Prostate gland (tissue), 2 donors: ENCODE results near the gene PLA2R1. TPM values are rescaled to one million over a fixed set of nuclear protein-coding genes. Genes with fewer than 3 reads are reported as not detected.

Experiments used
- DNase-seq: peaks from one replicate; pipeline ENCODE4 v3.0.0-alpha.2; 2019; ENCODE audit warnings: low spot score
- H3K27ac ChIP-seq, 2 donors: fragments of 200-600 bp; sonication (generic); 2 replicates each; pipeline ENCODE4 v1.5.1; 2017 to 2019
- H3K27me3 ChIP-seq: fragments of 200-600 bp; sonication (generic); replicated peaks from 2 replicates; pipeline ENCODE4 v1.5.1; 2019; ENCODE audit not compliant: insufficient read depth
- H3K36me3 ChIP-seq, 2 donors: fragments of 200-600 bp; sonication (generic); 1 replicate in 1 of 2; 2 replicates in 1 of 2; pipeline versions ENCODE4 v1.5.1 to v1.8.1; 2017 to 2019
- H3K4me1 ChIP-seq: fragments of 200-600 bp; sonication (generic); replicated peaks from 2 replicates; pipeline ENCODE4 v1.5.1; 2019
- H3K4me3 ChIP-seq, 2 donors: fragments of 200-600 bp; sonication (generic); 2 replicates each; pipeline ENCODE4 v1.5.1; 2017 to 2019
- H3K9me3 ChIP-seq: fragments of 200-600 bp; sonication (generic); 2 replicates; pipeline ENCODE4 v1.5.1; 2017
- POLR2A ChIP-seq: fragments of 450-650 bp; IDR thresholded peaks from one replicate; pipeline ENCODE4 v1.6.1; 2016; ENCODE audit warnings: antibody characterized with exemption, mild to moderate bottlenecking
- POLR2AphosphoS5 ChIP-seq: sonication (generic); formaldehyde crosslinking; IDR thresholded peaks from one replicate; pipeline ENCODE4 v1.6.1; 2017; ENCODE audit warnings: antibody characterized with exemption
- WGBS: methylation state at CpG from one replicate; pipeline ENCODE4 v1.1.5; 2018; 5-methylcytosine and 5-hydroxymethylcytosine counted together
- intact Hi-C: fragments of 100-400 bp; cut with DNase I; formaldehyde crosslinking; loops from one replicate; pipeline ENCODE4 v1.14.2; 2022
- total RNA-seq, 2 donors: library from RNA; depleted of rRNA; stranded (reverse); fragments of >200 nt; gene quantifications; one replicate each; pipeline ENCODE4 v1.1.0, GENCODE V29; 2016
- TF ChIP-seq, protein P1 (sequence below), 4 experiments: fragments of 200-600 bp in 2 of 4; fragments of 450-650 bp in 2 of 4; sonication (generic) in 2 of 4; IDR thresholded peaks; 1 replicate in 3 of 4; 2 replicates in 1 of 4; pipeline ENCODE4 v1.5.1; 2016 to 2019; ENCODE audit warnings: antibody characterized with exemption in 4 of 4, mild to moderate bottlenecking in 2 of 4, moderate library complexity in 2 of 4

PLA2R1 gene
- total RNA-seq, 2 donors from 2014 or later: 8.1 to 10.5 TPM

DNA sequence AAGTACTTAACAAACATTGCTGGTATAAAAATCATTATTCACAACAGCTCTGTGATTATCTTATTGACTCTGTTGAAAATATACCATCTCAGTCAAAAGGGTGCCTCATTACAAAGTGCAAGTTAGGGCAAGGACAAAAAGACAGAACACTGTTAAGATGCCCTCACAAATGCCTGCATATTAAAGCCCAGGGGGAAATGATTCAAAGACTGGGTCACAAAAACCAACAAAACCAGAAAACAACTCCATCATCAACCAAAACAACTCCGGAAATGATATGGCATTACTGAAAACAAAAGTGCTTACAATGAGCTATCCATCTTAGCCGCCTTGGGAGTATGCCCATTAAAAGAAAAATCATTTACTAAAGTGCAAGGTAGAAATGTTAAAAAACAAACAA, 9.9 kb downstream of the PLA2R1 start:
- 91% methylated on average over 2 of the region's 2 CpGs for WGBS
- intact Hi-C loops: no loop called here
- no peak overlapping the region for H3K27ac ChIP-seq
- TF ChIP-seq, protein P1, sequence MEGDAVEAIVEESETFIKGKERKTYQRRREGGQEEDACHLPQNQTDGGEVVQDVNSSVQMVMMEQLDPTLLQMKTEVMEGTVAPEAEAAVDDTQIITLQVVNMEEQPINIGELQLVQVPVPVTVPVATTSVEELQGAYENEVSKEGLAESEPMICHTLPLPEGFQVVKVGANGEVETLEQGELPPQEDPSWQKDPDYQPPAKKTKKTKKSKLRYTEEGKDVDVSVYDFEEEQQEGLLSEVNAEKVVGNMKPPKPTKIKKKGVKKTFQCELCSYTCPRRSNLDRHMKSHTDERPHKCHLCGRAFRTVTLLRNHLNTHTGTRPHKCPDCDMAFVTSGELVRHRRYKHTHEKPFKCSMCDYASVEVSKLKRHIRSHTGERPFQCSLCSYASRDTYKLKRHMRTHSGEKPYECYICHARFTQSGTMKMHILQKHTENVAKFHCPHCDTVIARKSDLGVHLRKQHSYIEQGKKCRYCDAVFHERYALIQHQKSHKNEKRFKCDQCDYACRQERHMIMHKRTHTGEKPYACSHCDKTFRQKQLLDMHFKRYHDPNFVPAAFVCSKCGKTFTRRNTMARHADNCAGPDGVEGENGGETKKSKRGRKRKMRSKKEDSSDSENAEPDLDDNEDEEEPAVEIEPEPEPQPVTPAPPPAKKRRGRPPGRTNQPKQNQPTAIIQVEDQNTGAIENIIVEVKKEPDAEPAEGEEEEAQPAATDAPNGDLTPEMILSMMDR (IDR thresholded peaks at IDR 0.05): no peak
- TF ChIP-seq POLR2A (no peak), POLR2AphosphoS5 (no peak)
- H3K9me3 ChIP-seq: no peaks in the 10 kb centered on the region
- no peak for DNase-seq
- no peak overlapping the region for H3K4me3 ChIP-seq
- H3K27me3 ChIP-seq: no peaks in the 10 kb centered on the region
- no peaks in the 10 kb centered on the region for H3K4me1 ChIP-seq
- no peaks in the 10 kb centered on the region for H3K36me3 ChIP-seq

DNA sequence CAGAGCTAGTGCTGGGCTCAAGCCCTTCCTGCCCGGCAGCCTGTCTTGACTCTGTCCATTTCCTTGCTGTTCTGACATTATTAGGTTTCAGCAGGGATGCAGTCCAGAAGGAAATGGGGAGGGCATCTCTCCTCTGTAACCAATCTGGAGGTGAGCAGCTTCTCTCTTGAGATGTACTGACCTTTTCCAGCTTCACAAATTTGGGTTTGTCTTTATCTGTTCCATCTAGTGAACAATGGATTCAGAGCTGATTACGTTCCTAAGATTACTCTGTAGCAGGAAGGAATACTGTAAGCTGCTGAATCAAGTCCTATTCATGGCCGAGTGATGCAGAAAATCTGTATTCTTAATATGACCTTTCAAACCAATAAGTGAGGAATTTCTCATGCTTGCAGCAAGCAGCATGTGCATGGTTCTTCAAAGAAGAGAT, 11.0 kb downstream of the PLA2R1 start:
- Histone ChIP-seq H3K4me1 (no peaks in the 10 kb centered on the region), H3K9me3 (no peaks in the 10 kb centered on the region), H3K27me3 (no peaks in the 10 kb centered on the region), H3K27ac (no peak overlapping the region), H3K36me3 (no peaks in the 10 kb centered on the region), H3K4me3 (no peak overlapping the region)
- intact Hi-C loops: no loop called here
- 37% methylated on average over 3 of the region's 3 CpGs for WGBS
- TF ChIP-seq, protein P1 (IDR thresholded peaks at IDR 0.05): no peak
- no peak for TF ChIP-seq POLR2AphosphoS5
- no peak for TF ChIP-seq POLR2A
- no peak for DNase-seq

DNA sequence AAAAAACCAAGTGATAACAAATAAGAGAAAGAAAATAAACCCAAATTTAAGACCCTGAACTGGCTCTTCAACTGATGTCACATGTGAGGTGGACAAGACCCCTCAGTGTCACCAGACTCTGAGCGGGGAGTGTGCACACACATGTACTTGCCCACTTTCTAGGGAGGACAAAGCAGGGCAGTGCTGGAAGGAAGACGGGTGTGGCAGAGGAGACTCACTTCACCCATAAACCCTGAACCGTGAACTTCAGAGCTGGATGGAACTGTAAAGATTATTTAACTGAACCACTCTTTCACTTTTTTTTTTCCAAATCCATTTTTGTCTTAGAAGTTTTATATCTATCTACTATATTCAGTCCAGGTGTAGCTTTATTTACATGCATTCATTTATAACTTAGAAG, 12.3 kb downstream of the PLA2R1 start:
- H3K4me1 ChIP-seq: no peaks in the 10 kb centered on the region
- TF ChIP-seq POLR2A (no peak), POLR2AphosphoS5 (no peak)
- TF ChIP-seq, protein P1 (IDR thresholded peaks at IDR 0.05): no peak
- no peak overlapping the region for H3K4me3 ChIP-seq
- no peak overlapping the region for H3K27ac ChIP-seq
- intact Hi-C loops: no loop called here
- no peaks in the 10 kb centered on the region for H3K27me3 ChIP-seq
- DNase-seq: no peak
- 81% methylated on average over 3 of the region's 3 CpGs for WGBS
- no peaks in the 10 kb centered on the region for H3K9me3 ChIP-seq
- H3K36me3 ChIP-seq: no peaks in the 10 kb centered on the region

DNA sequence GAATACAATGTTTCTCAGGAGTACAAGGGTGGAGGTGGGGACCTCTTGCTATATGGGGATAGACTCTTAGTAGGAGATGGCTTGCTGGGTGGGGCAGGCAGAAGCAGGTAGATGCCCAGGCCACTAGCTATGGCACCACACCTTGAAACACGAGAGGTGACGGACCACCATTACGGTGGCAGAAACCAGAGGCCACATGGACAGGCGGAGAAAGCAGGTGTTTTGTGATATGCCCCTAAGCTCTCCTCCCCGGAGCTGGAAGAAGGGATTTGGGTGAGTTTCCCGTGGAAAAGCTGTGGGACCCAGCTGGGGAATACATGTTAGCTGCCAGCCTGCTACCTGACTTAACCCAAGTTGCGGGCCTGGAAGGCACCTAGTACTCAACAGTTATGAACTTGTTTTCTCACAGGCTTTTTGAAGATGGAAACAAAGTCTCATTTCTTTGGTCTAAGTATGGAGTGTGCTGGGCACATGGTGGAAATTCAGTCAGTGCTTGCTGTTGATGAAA, 16.7 kb downstream of the PLA2R1 start:
- no peaks in the 10 kb centered on the region for H3K9me3 ChIP-seq
- H3K4me3 ChIP-seq: no peak overlapping the region
- H3K27ac ChIP-seq: no peak overlapping the region
- 97% methylated on average over 7 of the region's 7 CpGs for WGBS
- intact Hi-C loops: no loop called here
- H3K4me1 ChIP-seq: no peaks in the 10 kb centered on the region
- no peaks in the 10 kb centered on the region for H3K27me3 ChIP-seq
- no peak for TF ChIP-seq POLR2AphosphoS5
- TF ChIP-seq, protein P1 (IDR thresholded peaks at IDR 0.05): no peak
- no peak for TF ChIP-seq POLR2A
- no peaks in the 10 kb centered on the region for H3K36me3 ChIP-seq
- no peak for DNase-seq

DNA sequence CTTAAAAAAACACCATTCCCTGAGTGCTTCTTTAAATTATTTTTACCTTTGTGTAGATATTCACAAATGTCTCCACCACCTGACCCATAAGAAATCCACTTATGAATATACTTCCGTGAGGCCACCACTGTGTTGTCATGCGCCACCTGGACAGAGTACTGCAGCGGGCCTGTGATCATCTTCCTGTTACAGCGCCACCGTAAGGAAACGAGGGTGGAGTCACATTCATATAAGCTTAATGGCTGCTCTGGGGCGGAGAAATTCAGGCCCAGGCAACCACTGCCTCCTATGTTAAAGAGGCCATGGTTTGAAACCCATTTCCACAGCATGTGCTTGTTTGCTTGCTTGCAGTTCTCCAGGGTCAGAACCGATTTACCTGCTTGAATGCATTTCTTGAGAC, 17.7 kb downstream of the PLA2R1 start:
- no peak for DNase-seq
- Histone ChIP-seq H3K27ac (no peak overlapping the region), H3K36me3 (no peaks in the 10 kb centered on the region), H3K4me1 (no peaks in the 10 kb centered on the region), H3K4me3 (no peak overlapping the region), H3K27me3 (no peaks in the 10 kb centered on the region), H3K9me3 (no peaks in the 10 kb centered on the region)
- TF ChIP-seq POLR2A (no peak), POLR2AphosphoS5 (no peak)
- TF ChIP-seq, protein P1 (IDR thresholded peaks at IDR 0.05): no peak
- intact Hi-C loops: no loop called here
- WGBS: 90% methylated on average over 8 of the region's 8 CpGs
